OCI-LY3 (cell line): Measurements from ENCODE around the gene LRP1B.

Experiments
- CTCF ChIP-seq: fragments of 200-600, 300-600 bp; sonication (generic); IDR thresholded peaks from 2 replicates; pipeline ENCODE4 v1.5.1; 2014; ENCODE audit warnings: antibody characterized with exemption, low read length, low read depth
- EZH2phosphoT487 ChIP-seq: fragments of 200-600 bp; shearing (Covaris generic); IDR thresholded peaks from 2 replicates; pipeline ENCODE4 v1.6.1; 2018; ENCODE audit warnings: antibody characterized with exemption, mixed run types, low read depth

GRCh38 chr2:141151611-141152286 is 979.1 kb downstream of the LRP1B start:
- TF ChIP-seq CTCF (no peak), EZH2phosphoT487 (no peak)
